ENCODE results near the gene ITPR2.
"Not testable (repeated sequence)": the region's sequence is repeated elsewhere in the genome, so short reads cannot be mapped to it uniquely, and the experiment has no call there.

The ITPR2 gene

DNA sequence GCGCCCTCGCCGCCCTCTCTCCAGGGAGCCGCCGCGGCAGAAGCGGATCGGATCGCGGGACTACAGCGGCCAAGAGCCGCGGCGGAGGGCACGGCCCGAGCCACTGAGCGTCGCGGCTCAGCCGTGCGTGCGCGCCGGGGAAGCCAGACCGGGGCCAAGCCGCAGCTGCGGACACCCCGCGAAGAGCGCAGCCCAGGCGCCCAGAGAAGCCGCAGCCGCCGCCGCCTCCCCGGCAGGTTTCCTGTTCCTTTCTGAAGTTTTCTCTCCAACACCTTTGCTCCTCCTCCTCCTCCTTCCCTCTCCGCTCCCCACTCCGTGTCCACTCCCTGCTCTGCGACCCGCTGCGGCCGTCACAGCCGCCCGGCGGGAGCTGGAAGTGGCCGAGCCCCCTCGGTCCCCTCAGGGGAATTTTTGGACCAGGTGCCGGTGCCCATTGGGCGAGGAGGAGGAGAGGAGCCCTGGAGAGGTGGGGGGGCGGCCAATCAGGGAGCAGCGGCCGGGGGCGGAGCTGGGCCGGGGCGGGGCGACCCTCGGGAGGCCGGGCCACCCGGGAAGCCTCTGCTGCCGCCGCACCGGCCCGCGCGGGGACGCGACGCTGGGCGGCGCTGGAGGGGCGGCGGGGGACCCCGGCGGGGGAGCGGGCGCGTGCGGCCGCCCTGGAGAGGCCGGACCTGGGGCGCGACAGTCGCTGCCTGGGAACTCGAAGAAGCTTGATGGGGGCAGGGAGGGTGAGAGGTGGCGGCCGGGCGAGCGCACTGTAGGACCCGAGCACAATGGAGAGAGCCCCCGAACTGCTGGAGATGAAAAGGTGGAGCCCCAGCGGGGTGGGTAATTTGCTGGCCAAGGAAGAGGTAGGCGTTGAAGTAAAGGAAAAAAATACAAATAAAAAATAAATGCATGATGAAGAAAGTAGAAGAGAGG, at the start of gene ITPR2:
Gene ITPR2 (minus strand): TSS at position 373 of the 921 bp plus-strand sequence. CDS start 413 bp downstream, outside the sequence.
- peak; percentile 93 for DNase-seq (ENCODE audit: low spot score)

DNA sequence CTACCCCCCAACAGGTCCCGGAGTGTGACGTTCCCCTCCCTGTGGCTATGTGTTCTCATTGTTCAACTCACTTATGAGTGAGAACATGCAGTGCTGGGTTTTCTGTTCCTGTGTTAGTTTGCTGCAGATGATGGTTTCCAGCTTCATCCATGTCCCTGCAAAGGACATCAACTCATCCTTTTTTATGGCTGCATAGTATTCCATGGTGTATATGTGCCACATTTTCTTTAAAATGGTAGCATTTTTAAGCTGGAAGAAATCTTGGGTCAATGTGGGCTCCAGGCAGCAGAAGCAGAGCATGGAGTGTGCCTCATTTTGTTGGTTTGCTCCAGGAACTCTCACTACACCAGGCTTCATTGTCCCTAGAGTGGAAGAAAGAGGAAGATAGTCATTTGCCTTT, 47.6 kb upstream of the ITPR2 start:
- no peak for DNase-seq (ENCODE audit: low spot score)

DNA sequence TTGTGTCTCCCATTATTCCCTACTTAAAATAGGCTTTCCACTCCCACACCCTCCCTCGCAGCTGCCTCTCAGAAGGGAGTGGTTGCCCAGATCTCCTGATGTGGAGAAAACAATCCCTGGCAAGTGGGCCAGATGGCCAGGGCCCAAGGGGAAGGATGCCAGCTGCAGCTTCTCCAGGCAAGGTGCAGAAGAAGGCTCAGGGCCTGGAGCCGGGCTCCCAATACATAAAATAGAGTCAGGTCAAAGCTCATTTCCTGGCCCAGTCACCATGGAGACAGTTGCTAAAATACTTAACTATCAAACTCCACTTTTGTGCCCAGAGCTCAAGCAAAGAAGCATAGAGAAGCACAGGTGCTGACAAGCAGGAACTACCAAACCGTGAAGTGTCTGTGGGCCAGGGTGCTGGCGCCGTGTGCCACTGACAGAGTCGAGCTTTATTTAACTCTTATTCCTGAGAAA, 45.7 kb upstream of the ITPR2 start:
- no peak for DNase-seq (ENCODE audit: low spot score)

DNA sequence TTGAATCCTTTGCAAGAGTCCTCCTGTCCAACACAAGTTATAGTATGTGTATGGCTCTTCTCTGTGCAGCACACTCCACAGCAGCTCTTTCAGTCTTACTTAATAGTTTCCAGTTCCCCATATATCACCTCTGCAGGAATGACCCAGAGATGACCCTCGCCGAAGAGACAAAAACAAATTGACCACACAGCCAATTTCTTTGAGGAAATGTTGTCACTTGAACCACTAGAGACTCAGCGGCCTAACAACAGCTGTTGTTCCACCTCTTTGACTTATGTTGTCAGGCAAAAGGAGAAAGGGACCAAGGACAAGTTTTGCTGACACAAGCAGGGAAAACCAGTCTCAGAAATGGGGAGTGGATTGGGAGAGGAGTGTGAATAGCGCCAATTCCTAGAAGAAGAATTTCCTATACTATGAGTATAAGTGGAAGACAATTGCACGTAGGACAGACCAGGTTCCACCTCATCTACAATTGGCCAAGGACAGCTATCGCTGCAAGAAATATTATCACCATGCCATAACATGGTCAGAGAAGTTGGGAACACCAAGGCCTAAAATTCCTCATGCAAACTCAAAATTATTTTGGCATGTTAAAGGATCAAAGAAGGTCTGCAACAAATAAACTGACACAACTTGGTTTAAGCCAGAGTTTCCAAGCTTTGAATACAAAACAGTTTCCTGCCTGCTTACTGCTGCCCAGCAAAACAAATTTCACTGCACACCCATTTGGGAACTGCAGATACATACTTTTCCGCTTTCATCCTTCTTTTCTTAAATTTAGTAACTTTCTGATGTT, 41.7 kb upstream of the ITPR2 start:
- DNase-seq (ENCODE audit: low spot score), result no peak

DNA sequence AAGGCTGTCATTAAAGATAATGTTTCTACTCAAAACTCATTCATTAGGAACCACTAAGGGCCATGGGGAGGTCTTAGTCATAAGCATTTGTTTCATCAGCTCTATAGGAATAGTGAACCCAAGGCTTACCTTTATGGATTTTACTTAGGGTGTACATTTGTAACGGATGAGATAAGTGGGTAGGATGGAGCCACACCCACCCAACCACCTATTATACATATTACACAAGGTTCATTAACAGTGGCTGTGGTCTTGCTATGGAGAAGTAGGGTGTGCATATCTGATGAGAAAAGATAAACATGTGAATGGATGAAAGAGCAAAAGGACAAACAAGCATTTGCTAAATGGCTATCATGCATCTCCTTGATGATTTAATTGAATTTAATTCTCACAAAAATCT, 39.6 kb upstream of the ITPR2 start:
- no peak for DNase-seq (ENCODE audit: low spot score)

DNA sequence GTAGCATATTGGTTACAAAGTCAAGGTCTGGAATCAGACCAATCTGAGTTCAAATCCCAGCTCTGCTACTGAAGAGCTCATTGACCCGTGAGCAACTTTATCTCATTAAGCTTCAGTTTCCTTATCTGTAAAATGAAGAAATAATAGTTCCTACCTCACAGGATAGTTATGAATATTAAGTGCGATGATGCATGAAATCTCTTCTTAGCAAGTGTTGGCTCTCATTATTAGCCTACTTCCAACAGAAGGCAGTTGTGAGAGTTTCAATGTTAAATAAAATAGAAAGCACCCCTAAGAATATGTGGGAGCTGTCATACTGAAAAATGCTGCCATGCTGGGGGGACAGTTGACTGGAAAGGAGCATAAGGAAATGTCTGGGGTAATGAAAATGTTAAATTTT, 39.0 kb upstream of the ITPR2 start:
- DNase-seq (ENCODE audit: low spot score), result no peak

DNA sequence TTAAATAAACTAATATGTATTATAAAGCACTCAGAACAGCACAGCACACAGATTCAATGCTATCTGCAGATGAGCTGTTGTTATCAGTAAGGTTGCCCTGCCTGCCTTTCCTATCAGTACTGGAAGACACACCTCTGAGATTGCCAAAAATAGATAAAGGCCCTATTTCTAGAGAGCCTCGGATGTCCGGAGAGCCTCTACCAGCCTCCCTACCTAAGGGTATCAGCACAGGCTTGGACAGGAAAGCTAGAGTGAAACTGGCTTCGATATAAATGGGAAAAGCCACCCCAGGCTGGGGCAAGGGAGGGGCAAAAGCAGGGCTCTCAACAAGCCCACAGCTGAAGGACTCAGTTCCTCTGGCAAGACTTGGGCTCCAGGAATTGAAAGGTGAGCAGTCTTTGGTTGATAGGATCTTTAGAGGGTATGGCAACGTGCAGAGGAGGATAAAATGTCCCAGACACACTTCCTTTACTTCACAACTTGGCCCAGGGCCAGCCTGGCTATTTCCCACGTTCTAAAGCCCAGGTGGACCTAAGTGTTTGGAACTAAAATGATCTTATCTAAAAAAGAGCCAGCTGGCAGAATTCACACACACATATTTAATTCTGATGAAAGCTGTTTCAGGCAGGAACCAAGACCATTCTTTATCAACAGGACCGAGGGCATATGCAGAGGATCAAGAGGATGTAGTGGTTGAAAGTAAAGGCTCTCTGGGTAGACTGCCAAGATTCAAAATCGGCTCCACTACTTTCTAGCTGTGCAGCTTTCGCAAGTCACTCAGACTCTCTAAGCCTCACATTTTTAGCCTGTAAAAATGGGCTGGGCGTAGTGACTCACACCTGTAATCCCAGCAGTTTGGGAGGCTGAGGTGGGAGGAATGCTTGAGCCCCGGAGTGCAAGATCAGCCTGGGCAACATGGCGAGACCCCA, 37.8 kb upstream of the ITPR2 start:
- DNase-seq (ENCODE audit: low spot score), result no peak

DNA sequence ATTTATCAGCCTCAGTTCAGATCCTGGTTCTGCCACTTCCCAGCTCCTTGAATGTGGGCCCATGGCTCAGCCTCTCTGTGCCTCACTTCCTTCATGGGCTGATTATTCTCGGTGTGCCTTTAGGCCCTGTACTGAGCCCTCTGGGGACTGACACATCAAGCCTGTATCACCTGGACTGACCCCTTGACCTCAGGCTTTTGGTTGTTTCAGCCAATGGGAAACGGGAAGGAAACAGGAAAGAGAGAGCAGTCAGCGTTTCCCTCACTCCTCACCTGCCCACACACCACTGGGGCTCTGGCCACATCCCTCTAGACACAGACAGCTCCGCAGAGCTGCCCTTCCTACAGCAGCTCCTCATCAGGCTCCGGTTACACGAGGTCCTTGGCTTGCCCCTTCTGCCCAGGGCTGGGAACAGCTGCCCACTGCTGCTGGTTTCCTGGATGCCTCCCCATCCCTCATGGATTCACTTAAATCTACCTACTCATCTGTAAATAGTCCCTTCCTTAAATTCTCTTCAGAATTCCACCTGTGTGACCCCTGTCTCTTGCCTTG, 37.0 kb upstream of the ITPR2 start:
- DNase-seq (ENCODE audit: low spot score), result no peak

DNA sequence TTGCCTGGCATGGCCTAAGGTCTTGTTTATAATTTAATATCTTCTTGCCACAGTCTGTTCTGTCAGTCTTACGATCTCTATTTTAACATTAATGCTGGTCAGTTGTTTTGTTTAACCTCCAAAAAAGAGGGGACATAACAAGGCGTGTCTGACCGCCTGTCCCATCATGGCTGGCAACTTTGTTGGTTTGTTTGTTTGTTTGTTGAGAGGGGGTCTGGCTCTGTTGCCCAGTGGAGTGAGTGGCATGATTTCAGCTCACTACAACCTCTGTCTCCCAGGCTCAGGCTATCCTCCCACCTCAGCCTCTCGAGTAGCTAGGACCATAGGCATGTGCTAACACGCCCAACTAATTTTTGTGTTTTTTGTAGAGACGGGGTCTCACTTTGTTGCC, 36.1 kb upstream of the ITPR2 start:
- no peak for DNase-seq (ENCODE audit: low spot score)

DNA sequence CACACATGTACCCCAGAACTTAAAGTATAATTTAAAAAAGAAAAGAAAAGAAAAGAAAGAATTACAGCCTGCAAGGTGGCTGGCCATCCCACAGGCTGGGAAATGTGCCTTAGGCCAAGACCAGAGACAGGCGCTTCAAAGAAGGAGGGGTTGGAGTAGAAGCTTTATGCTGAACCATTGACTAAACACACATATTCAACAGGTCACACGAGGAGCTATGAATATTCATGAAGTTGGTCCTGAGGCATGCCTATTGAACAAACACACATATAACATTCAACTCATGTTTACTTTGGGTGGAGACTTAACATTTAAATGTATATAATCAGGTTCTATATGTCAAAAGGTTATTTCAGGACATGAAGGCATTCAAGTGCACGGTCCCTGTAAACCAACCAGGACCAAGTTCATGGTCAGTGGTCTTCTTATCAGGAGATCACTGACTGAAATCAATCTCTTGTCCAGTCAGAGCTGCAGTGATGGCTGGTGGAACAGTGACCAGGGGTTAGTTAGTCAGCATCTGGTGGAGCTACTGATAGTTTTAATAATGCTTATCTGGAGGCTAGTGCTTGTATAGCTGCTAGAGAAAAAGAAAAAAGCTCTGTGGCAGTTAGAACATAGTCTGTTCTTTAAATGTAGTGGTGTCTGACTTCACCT, 35.6 kb upstream of the ITPR2 start:
- no peak for DNase-seq (ENCODE audit: low spot score)

DNA sequence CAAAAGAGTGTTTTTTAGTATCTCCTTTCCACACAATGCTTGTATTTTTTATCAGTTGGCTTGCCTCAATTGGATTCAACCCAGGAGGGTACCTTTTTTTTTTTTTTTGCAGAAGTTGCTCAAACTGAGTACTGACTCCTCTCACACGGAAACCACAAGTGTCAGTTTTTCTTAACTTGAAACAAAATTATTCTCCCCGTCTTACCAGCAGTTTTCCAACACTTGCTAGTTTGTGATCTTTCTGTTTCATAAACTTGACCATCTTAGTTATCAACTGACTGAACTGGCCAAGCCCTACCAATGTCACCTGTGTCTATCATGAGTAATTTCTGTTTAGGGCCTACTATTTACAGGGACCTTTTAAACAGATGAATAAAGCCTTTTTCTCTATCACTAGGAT, 34.1 kb upstream of the ITPR2 start:
- no peak for DNase-seq (ENCODE audit: low spot score)

DNA sequence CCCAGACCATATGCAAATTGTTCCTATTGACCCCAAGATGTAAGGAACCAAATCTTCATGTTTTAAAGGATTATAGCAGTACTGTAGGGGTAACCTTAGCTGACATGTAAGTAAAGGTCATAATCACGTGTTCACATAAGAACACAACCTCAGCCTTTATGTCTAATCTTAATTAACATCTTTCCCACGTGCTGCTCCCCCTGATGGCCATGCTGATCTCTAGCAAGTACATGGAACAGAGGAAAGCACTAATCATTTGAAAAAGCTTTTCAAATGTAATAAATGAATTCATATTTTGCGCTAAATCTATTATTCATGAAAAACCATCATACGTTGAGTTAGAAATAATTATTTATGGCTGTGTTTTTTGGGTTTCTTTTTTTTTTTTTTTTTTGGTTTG, 30.5 kb upstream of the ITPR2 start:
- no peak for DNase-seq (ENCODE audit: low spot score)

DNA sequence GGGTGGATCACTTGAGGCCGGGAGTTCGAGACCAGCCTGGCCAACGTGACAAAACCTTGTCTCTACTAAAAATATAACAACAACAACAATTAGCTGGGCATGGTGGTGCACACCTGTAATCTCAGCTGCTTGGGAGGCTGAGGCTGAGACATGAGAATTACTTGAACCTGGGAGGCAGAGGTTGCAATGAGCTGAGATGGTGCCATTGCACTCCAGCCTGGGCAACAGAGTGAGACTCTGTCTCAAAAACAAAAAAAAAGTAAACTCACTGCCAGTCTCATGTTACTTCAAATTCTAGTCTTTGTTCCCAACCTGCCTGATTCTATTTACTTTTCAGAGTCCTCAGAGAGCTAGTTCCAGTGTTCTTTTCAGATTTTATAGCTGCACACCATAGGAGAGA, 29.8 kb upstream of the ITPR2 start:
- not testable (repeated sequence) for DNase-seq (ENCODE audit: low spot score)

DNA sequence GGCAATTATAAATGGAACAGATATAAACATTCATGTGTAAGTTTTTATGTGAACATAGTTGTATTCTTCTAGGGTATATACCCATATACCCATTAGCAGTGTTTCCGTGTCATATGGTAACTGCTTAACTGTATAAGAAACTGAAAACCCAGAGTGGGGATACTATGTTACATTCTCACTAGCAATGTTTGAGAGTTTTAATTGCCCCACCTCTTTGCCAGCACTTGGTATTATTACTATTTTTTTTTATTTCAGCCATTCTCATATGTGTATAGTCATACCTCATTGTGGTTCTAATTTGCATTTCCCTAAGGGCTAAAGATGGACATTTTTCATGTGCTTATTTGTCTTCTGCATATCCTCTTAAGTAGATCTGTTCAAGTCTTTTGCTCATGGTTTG, 28.7 kb upstream of the ITPR2 start:
- no peak for DNase-seq (ENCODE audit: low spot score)

DNA sequence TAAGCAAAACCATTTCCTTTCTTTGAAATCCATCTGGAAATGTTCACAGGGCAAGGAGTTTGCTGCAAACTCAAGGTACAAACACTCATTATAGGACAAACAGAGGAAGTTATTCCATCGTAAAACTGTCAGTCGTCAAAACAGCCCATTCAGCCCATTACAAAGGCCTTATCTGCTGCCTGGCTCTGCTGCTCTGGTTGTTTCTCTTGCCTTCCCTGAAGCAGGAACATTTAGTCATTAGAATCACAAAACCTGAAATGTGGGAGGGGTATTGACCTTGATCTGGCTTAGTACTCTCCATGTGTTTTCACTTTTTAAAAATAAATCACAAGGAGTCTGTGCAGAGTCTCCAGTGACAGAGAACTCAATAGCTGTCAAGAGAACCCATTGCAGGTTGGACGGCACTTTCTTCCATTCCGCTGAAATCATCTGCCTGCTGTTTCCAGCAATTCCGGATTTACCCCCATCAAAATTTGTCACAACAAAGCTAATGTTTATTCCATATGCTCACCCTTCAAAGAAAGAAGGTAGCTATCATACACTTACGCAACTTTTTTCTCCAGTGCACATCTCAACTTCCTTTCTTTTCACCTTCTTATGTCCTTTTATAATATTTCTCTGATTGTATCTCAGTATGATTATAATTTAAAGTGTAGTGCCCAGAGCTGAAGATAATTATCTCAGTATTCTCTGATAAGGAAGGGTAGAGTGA, 24.6 kb upstream of the ITPR2 start:
- DNase-seq (ENCODE audit: low spot score), result no peak

DNA sequence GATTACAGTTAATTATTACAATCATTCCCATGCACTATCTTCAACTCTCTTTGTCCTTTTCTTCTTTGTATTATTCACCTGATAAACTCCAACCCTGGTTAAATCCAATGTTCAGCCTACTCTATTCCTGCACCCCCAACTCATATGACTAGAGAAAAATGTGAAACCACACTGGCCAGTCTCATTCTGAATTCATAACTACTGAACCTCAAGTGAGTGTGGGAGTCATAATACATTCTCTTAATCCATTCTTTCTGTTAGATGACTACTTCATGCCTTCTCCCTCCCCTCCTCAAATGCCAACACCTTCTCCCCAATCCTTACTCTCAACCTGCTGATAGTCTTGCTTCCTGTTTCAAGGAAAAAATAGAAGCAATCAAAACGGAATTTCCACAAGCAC, 22.3 kb upstream of the ITPR2 start:
- no peak for DNase-seq (ENCODE audit: low spot score)

DNA sequence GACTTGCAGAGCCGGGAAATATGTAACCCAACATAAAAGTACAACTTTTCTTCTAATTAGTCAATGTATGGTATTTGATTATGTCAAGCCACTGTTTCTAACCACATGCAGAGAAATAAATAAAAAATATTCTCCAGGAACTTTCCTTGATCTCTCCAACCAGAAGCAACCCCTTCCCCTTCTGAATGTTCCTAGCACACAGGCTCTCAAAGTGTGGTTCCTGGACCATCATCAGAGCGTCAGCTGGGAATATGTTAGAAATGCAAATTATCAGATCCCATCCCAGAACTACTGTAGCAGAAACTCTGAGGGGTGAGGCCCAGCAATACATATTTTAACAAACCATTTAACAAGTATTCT, 21.0 kb upstream of the ITPR2 start:
- DNase-seq (ENCODE audit: low spot score), result no peak

DNA sequence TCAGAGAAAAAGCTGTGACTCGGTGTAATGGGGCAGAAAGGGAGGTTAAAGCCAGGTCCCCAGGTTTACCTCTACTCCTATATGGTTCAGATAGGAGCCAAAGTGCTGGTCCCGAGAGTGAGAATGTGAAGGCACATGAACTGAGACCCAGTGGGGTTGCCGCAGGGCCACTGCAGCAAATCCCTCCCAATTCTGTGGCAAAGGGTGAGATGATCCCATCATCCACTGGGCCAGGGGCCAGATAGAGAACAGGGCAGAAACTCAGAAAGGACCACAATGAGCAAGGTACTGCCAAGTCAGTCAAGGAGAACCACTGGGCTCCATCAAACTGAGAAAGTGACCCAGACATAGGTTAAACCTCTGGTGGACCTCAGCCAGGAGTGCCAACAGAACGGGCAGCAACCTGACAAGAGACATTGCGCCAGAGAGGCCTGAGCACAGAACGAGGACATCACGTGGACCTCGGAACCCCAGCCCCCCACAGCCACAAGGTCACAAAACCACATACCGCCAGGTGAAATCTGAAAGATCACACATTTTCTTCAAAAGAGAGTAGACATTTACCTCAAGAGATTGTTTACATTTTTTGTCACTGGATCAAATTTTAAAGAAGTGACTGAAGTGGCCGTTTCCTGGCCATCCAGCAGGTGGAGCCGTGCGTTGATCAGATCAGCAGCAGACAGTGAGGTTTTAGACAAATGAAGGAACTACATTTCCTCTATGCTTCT, 20.5 kb upstream of the ITPR2 start:
- DNase-seq (ENCODE audit: low spot score), result peak; percentile 40

DNA sequence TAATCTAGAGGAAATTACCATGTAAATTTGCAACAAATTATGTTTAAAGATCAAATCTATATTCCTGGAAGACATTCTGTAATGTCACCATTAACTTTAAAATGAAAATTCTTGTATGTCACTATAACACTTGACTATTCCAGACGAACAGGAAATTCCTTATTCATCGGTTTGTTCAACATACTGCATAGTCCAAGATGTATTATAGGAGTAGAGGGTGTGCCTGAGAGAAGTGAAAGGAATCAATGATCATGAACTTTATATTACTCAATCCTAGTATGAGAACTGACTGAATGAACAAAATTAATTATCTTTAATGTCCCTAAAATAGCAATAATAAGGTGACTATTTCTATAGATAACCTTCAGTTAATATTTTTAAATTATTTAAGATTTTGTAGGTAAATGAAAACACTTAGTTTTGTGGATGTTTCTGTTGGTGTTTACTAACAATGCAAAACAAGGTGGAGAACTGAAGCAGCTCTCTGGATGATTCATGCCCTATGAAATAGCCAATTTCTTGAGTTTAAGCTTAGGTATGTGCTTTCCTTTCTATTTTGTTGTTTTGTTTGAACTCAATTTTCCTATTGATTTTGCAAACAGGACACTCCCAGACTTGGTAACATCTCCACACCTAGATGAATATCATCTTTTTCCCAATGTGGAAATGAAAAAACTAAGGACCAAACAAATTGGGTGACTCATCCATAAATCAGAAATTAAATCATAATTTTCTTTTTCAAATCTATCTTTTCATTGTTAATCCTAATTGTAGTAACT, 18.2 kb upstream of the ITPR2 start:
- no peak for DNase-seq (ENCODE audit: low spot score)

All from HuH-7.5 (cell line).